Measurements from ENCODE around the gene SORCS3. TPM values are rescaled to one million over a fixed set of nuclear protein-coding genes. Genes with fewer than 3 reads are reported as not detected.

SORCS3 gene
- total RNA-seq, 2 donors from 2014 or later: not detected

DNA sequence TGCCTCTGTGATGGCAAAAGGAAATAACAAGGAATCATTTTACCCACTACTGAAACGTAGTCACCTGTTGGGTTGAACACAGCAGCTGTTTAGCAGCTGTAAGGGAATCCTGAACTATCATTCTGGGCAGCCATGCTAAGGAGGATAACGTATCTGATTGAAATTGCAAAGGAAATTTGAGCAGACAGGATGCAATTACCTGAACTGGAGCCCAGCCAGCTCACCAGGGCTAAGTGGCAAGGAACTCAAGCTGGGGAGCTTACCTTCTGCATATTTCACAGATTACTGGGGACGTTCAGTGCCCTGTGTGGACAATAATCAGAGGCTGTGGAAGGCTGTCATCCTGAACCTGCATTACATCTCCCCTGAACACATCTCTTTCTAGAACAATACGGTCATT, 650.5 kb downstream of the SORCS3 start:
- Mint-ChIP-seq H3K4me1 (ENCODE audit: low read depth in 2 of 2) (no peaks in the 10 kb centered on the region), H3K4me3 (no peak overlapping the region), H3K27ac (no peak overlapping the region), H3K36me3 (no peaks in the 10 kb centered on the region), H3K9me3 (peaks cover 17% of the 10 kb centered on the region), H3K27me3 (no peaks in the 10 kb centered on the region)
- DNase-seq (ENCODE audit: low spot score): no peak
- ATAC-seq: no peak

DNA sequence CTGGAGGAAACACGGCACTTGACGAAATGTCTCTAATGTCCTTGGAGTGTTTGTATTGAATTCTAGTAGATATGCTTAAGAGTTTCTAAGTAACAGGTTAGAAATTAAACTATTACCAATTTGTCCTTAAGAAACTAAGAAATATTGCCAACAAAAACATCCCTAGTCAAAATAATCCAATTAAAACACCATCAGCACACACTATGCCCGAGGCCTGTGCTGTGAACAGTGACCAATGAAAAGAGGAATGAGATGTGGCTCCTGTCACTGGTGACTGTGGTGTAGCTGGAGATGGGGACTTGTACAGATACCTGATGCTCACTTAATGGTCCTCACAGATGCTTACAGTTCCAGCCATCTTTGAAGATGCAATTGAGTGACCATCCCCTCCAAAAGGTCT, 651.1 kb downstream of the SORCS3 start:
- Mint-ChIP-seq H3K4me3 (no peak overlapping the region), H3K4me1 (ENCODE audit: low read depth in 2 of 2) (no peaks in the 10 kb centered on the region), H3K27ac (no peak overlapping the region), H3K36me3 (no peaks in the 10 kb centered on the region), H3K27me3 (no peaks in the 10 kb centered on the region), H3K9me3 (peaks cover 14% of the 10 kb centered on the region)
- DNase-seq (ENCODE audit: low spot score) (no peak), ATAC-seq (no peak)
